AG09319 (cell line): ENCODE results near the gene LIPE.

Experiments
- DNase-seq: peaks from one replicate; pipeline ENCODE4 v3.0.0-alpha.2; 2010; ENCODE audit warnings: low read depth; ENCODE audit errors: extremely low read depth
- CTCF ChIP-seq: IDR thresholded peaks from 2 replicates; pipeline ENCODE4 v1.5.1; 2011; ENCODE audit warnings: low read depth, mild to moderate bottlenecking, inconsistent platforms, low read length, moderate library complexity

The LIPE gene

GRCh38 chr19:42357290-42357689 lies 69.9 kb downstream of the LIPE start:
- no peak for TF ChIP-seq CTCF
- no peak for DNase-seq

- TF ChIP-seq CTCF, result no peak
- DNase-seq, result no peak
These were observed 70.5 kb downstream of the LIPE start for GRCh38 chr19:42356686-42357085.

- no peak for TF ChIP-seq CTCF
- no peak for DNase-seq
These were observed 71.3 kb downstream of the LIPE start for GRCh38 chr19:42355896-42356295.

- DNase-seq, result no peak
- no peak for TF ChIP-seq CTCF
These were observed 73.7 kb downstream of the LIPE start for GRCh38 chr19:42353341-42354015.

GRCh38 chr19:42352301-42353259 lies 74.6 kb downstream of the LIPE start:
- no peak for DNase-seq
- no peak for TF ChIP-seq CTCF
